ENCODE data around the gene MGMT. TPM values are rescaled to one million over a fixed set of nuclear protein-coding genes. Genes with fewer than 3 reads are reported as not detected.

Gene MGMT
- total and polyA plus RNA-seq, 2 donors from 2014 or later, result 25.9 to 70.0 TPM

- no peak overlapping the region for H3K4me3 ChIP-seq (ENCODE audit: low read length in 3 of 3)
- H3K27ac ChIP-seq (ENCODE audit: low read depth in 2 of 2, low read length in 2 of 2), result no peak overlapping the region
- no peaks in the 10 kb centered on the region for H3K9me3 ChIP-seq (ENCODE audit: control insufficient read depth in 2 of 3, insufficient read depth in 1 of 3, low read length in 3 of 3)
- intact Hi-C loops (cut with DNase I), result no loop called here
- no peaks in the 10 kb centered on the region for H3K36me3 ChIP-seq (ENCODE audit: control insufficient read depth in 2 of 3, insufficient read depth in 3 of 3, low read length in 3 of 3)
- FAIRE-seq, result no peak
- H3K4me1 ChIP-seq (ENCODE audit: control insufficient read depth in 2 of 3, insufficient read depth in 2 of 3, low read depth in 1 of 3, low read length in 3 of 3), result peaks cover 0 to 3% (median 0%) of the 10 kb centered on the region in 3 donors
- DNase-seq, result peak in 1 of 5 donors; percentile 12
- TF ChIP-seq, protein P1, sequence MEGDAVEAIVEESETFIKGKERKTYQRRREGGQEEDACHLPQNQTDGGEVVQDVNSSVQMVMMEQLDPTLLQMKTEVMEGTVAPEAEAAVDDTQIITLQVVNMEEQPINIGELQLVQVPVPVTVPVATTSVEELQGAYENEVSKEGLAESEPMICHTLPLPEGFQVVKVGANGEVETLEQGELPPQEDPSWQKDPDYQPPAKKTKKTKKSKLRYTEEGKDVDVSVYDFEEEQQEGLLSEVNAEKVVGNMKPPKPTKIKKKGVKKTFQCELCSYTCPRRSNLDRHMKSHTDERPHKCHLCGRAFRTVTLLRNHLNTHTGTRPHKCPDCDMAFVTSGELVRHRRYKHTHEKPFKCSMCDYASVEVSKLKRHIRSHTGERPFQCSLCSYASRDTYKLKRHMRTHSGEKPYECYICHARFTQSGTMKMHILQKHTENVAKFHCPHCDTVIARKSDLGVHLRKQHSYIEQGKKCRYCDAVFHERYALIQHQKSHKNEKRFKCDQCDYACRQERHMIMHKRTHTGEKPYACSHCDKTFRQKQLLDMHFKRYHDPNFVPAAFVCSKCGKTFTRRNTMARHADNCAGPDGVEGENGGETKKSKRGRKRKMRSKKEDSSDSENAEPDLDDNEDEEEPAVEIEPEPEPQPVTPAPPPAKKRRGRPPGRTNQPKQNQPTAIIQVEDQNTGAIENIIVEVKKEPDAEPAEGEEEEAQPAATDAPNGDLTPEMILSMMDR (IDR thresholded peaks at IDR 0.05; ENCODE audit: borderline replicate concordance, extremely low read depth, insufficient read depth), result no peak
- no peak overlapping the region for H3K9ac ChIP-seq (ENCODE audit: low read length in 3 of 3)
- H3K27me3 ChIP-seq (ENCODE audit: control insufficient read depth, insufficient read depth, low read length), result no peaks in the 10 kb centered on the region
Observed at GRCh38 chr10:129522041-129522585, 55.1 kb downstream of the MGMT start.

DNA sequence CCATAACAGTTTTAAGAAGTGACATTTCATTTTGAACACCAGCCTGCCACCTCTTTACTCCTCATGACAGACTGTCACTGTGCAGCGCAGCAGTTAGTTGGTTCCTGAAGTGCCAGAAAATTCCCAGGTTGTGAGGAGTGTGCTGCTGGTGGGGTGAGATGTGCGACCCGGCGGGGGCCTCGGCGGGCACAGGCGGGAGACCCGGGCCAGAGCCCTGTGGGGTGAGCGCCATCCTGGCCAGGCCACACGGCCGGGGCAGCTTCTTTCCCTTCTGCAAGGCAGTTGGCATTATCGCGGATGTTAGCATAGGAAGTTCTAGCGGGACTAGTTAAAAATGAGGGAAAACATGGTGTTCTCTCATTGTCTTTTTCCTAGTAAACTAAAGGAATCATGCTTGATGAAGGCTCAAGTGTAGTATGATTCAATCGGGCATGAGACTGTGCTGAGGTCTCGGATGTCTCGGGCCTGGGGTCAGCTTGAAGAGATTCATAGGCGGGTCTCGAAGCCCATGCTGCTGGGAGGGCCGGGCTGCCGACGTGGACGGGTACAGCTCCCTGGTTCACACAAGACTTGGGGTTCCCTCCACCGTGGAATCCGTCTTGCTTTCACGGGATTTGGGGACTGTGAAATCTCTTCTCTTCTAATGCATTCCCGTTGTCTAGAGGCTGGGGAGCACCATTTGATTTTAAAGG, 56.1 kb downstream of the MGMT start:
- TF ChIP-seq, protein P1 (IDR thresholded peaks at IDR 0.05; ENCODE audit: borderline replicate concordance, extremely low read depth, insufficient read depth), result no peak
- H3K9me3 ChIP-seq (ENCODE audit: control insufficient read depth in 2 of 3, insufficient read depth in 1 of 3, low read length in 3 of 3), result no peaks in the 10 kb centered on the region
- DNase-seq (no peak), FAIRE-seq (no peak)
- no peak overlapping the region for H3K27ac ChIP-seq (ENCODE audit: low read depth in 2 of 2, low read length in 2 of 2)
- intact Hi-C loops (cut with DNase I), result no loop called here
- H3K4me3 ChIP-seq (ENCODE audit: low read length in 3 of 3), result no peak overlapping the region
- peaks cover 0 to 3% (median 0%) of the 10 kb centered on the region in 3 donors for H3K4me1 ChIP-seq (ENCODE audit: control insufficient read depth in 2 of 3, insufficient read depth in 2 of 3, low read depth in 1 of 3, low read length in 3 of 3)
- no peaks in the 10 kb centered on the region for H3K36me3 ChIP-seq (ENCODE audit: control insufficient read depth in 2 of 3, insufficient read depth in 3 of 3, low read length in 3 of 3)
- H3K27me3 ChIP-seq (ENCODE audit: control insufficient read depth, insufficient read depth, low read length), result no peaks in the 10 kb centered on the region
- H3K9ac ChIP-seq (ENCODE audit: low read length in 3 of 3), result no peak overlapping the region

GRCh38 chr10:129523723-129524316, 56.8 kb downstream of the MGMT start:
- TF ChIP-seq, protein P1 (IDR thresholded peaks at IDR 0.05; ENCODE audit: borderline replicate concordance, extremely low read depth, insufficient read depth), result no peak
- DNase-seq, result peak in 1 of 5 donors; percentile 29
- intact Hi-C loops (cut with DNase I), result no loop called here
- Histone ChIP-seq H3K4me3 (ENCODE audit: low read length in 3 of 3) (no peak overlapping the region), H3K27ac (ENCODE audit: low read depth in 2 of 2, low read length in 2 of 2) (no peak overlapping the region), H3K36me3 (ENCODE audit: control insufficient read depth in 2 of 3, insufficient read depth in 3 of 3, low read length in 3 of 3) (no peaks in the 10 kb centered on the region), H3K4me1 (ENCODE audit: control insufficient read depth in 2 of 3, insufficient read depth in 2 of 3, low read depth in 1 of 3, low read length in 3 of 3) (peaks cover 0 to 3% (median 0%) of the 10 kb centered on the region in 3 donors), H3K9me3 (ENCODE audit: control insufficient read depth in 2 of 3, insufficient read depth in 1 of 3, low read length in 3 of 3) (no peaks in the 10 kb centered on the region), H3K27me3 (ENCODE audit: control insufficient read depth, insufficient read depth, low read length) (no peaks in the 10 kb centered on the region), H3K9ac (ENCODE audit: low read length in 3 of 3) (no peak overlapping the region)
- no peak for FAIRE-seq
